GM12865 (cell line): Measurements from ENCODE around the gene DLG2.

Experiments
- DNase-seq: peaks from one replicate; pipeline ENCODE4 v3.0.0; 2010; ENCODE audit warnings: low read depth
- H3K4me3 ChIP-seq: 2 replicates; pipeline ENCODE4 v1.5.1; 2011; ENCODE audit warnings: mild to moderate bottlenecking, low read depth, low read length, control low read depth
- CTCF ChIP-seq: IDR thresholded peaks from 2 replicates; pipeline ENCODE4 v1.5.1; 2011; ENCODE audit warnings: low read length, control low read depth, low read depth, inconsistent platforms; ENCODE audit not compliant: insufficient read depth; ENCODE audit errors: missing control alignments

The DLG2 gene

GRCh38 chr11:83702796-83703195, 1924.3 kb downstream of the DLG2 start:
- H3K4me3 ChIP-seq, result no peak overlapping the region
- no peak for DNase-seq
- TF ChIP-seq CTCF, result no peak

- H3K4me3 ChIP-seq, result no peak overlapping the region
- no peak for TF ChIP-seq CTCF
- DNase-seq, result no peak
These were observed 1929.6 kb downstream of the DLG2 start for GRCh38 chr11:83697518-83697917.

GRCh38 chr11:83695046-83695445, 1932.1 kb downstream of the DLG2 start:
- DNase-seq, result no peak
- TF ChIP-seq CTCF, result no peak
- no peak overlapping the region for H3K4me3 ChIP-seq

GRCh38 chr11:83694191-83694910, 1932.8 kb downstream of the DLG2 start:
- no peak overlapping the region for H3K4me3 ChIP-seq
- no peak for DNase-seq
- TF ChIP-seq CTCF, result no peak

- no peak for TF ChIP-seq CTCF
These were observed 1933.7 kb downstream of the DLG2 start for GRCh38 chr11:83693306-83693992.

GRCh38 chr11:83692675-83693074, 1934.5 kb downstream of the DLG2 start:
- no peak for TF ChIP-seq CTCF
- H3K4me3 ChIP-seq, result no peak overlapping the region
- no peak for DNase-seq

More at GRCh38 chr11:83693306-83693992, 1933.7 kb downstream of the DLG2 start:
- DNase-seq, result no peak
- H3K4me3 ChIP-seq, result no peak overlapping the region
